ENCODE results near the gene CSMD2. TPM values are rescaled to one million over a fixed set of nuclear protein-coding genes. Genes with fewer than 3 reads are reported as not detected.
A peak's percentile ranks its signal among the peaks of the same experiment; 100 is the strongest.

The CSMD2 gene
- total and polyA plus RNA-seq, 2 of the 4 experiments (the other 2 are of a cell fraction): under 0.01 to 0.36 TPM

- CTCF ChIA-PET: no interaction called here
- no peaks in the 10 kb centered on the region for H3K79me1 ChIP-seq (ENCODE audit: low read depth in 1 of 2, low read length in 2 of 2)
Observed at GRCh38 chr1:33895396-33895795, 269.6 kb downstream of the CSMD2 start.

More at GRCh38 chr1:33895396-33895795, 269.6 kb downstream of the CSMD2 start:
- H2AFZ ChIP-seq (replicated peaks; ENCODE audit: low read length, poor library complexity): peak overlapping the region; percentile 32
- no peak overlapping the region for H4K91ac ChIP-seq (ENCODE audit: insufficient read depth, low read depth, low read length)
- no peak overlapping the region for H3K18ac ChIP-seq (ENCODE audit: low read depth, low read length)
- H3K23ac ChIP-seq (ENCODE audit: low read depth, low read length): no peak overlapping the region
- no peak overlapping the region for H2BK20ac ChIP-seq (ENCODE audit: low read depth, low read length)
- no TSS peak for BruUV-seq (replicated peaks)
- H2BK5ac ChIP-seq (ENCODE audit: low read depth, low read length, poor library complexity, severe bottlenecking): no peak overlapping the region
- peaks cover 36% of the 10 kb centered on the region for H3K9me3 ChIP-seq (ENCODE audit: control insufficient read depth, insufficient read depth, low read length)
- H4K20me1 ChIP-seq (ENCODE audit: insufficient read depth, low read length): no peaks in the 10 kb centered on the region
- no peak overlapping the region for H3K4ac ChIP-seq (ENCODE audit: low read depth, low read length)
- H3K4me1 ChIP-seq (ENCODE audit: control insufficient read depth, insufficient read depth, low read length): no peaks in the 10 kb centered on the region; the same call in 1 of the 2 replicates
- dilution Hi-C loops (cut with HindIII; ENCODE audit: low sequenced_read_pairs, unreplicated experiment) (no loop called here), in situ Hi-C loops (cut with MboI; ENCODE audit: low sequenced_read_pairs) (no loop called here), intact Hi-C loops (cut with micrococcal nuclease) (no loop called here)
- H2BK120ac ChIP-seq (ENCODE audit: low read depth, low read length): no peak overlapping the region
- H3K14ac ChIP-seq (replicated peaks; ENCODE audit: low read depth, low read length): no peak overlapping the region
- ATAC-seq (ENCODE audit: low read depth): no peak
- no peak overlapping the region for H3K9ac ChIP-seq (ENCODE audit: low read depth, low read length)
- no peak overlapping the region for H3K4me2 ChIP-seq (ENCODE audit: low read depth, low read length)
- no peak overlapping the region for H2AK5ac ChIP-seq (ENCODE audit: low read depth, low read length)
- H3K27me3 ChIP-seq (ENCODE audit: control insufficient read depth, insufficient read depth, low read length): no peaks in the 10 kb centered on the region
- H2BK15ac ChIP-seq (ENCODE audit: low read depth, low read length): no peak overlapping the region
- WGBS, 2 experiments (ENCODE audit: extremely low coverage in 2 of 2, insufficient read length in 1 of 2): no CpG with 5 or more reads among the region's 8 CpGs
- TF ChIP-seq FOS (IDR thresholded peaks at IDR 0.05; ENCODE audit: low read depth, low read length) (no peak), POLR2A (IDR thresholded peaks at IDR 0.05; ENCODE audit: low read depth, low read length) (no peak), RAD21 (IDR thresholded peaks at IDR 0.05; ENCODE audit: low read length) (no peak), SMC3 (IDR thresholded peaks at IDR 0.05; ENCODE audit: low read depth, low read length) (no peak), ELK1 (IDR thresholded peaks at IDR 0.05; ENCODE audit: borderline replicate concordance, low read depth, low read length) (no peak), RFX5 (IDR thresholded peaks at IDR 0.05; ENCODE audit: low read depth, low read length) (no peak), MAZ (IDR thresholded peaks at IDR 0.05; ENCODE audit: borderline replicate concordance, low read depth, low read length) (no peak), MXI1 (IDR thresholded peaks at IDR 0.05; ENCODE audit: borderline replicate concordance, low read depth, low read length) (no peak), RCOR1 (IDR thresholded peaks at IDR 0.05; ENCODE audit: insufficient replicate concordance, low read length) (no peak), BHLHE40 (IDR thresholded peaks at IDR 0.05; ENCODE audit: low read depth, low read length) (no peak), CHD1 (IDR thresholded peaks at IDR 0.05; ENCODE audit: low read depth, low read length) (no peak)
- TF ChIP-seq, protein P1, sequence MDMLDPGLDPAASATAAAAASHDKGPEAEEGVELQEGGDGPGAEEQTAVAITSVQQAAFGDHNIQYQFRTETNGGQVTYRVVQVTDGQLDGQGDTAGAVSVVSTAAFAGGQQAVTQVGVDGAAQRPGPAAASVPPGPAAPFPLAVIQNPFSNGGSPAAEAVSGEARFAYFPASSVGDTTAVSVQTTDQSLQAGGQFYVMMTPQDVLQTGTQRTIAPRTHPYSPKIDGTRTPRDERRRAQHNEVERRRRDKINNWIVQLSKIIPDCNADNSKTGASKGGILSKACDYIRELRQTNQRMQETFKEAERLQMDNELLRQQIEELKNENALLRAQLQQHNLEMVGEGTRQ (IDR thresholded peaks at IDR 0.05; ENCODE audit: low read depth, low read length): no peak
- H3K27ac ChIP-seq (ENCODE audit: insufficient read depth, low read length): no peak overlapping the region
- no peaks in the 10 kb centered on the region for H3K36me3 ChIP-seq (ENCODE audit: control insufficient read depth, insufficient read depth, low read length)
- POLR2A ChIA-PET (ENCODE audit: unreplicated experiment): no interaction called here
- H2AK9ac ChIP-seq (replicated peaks; ENCODE audit: low read depth, low read length, poor library complexity): peak overlapping the region; percentile 24
- DNase-seq: no peak
- no peak overlapping the region for H3K56ac ChIP-seq (ENCODE audit: extremely low read depth, insufficient read depth, low read length)
- H4K8ac ChIP-seq (ENCODE audit: low read depth in 2 of 2, low read length in 2 of 2): no peak overlapping the region
- no peak overlapping the region for H4K5ac ChIP-seq (ENCODE audit: low read depth, low read length)
- no peaks in the 10 kb centered on the region for H3K9me1 ChIP-seq (ENCODE audit: insufficient read depth, low read length)
- H3K4me3 ChIP-seq (ENCODE audit: insufficient read depth, low read depth, low read length): no peak overlapping the region
